OCI-LY7 (cell line): ENCODE results near the gene PTX4. TPM values are rescaled to one million over a fixed set of nuclear protein-coding genes. Genes with fewer than 3 reads are reported as not detected.

Experiments used
- Bru-seq: library from RNA; stranded (reverse); fragments of 400-500 nt; gene quantifications from one replicate; lab custom pipeline; 2021; lab: Mats Ljungman, UMichigan
- BruChase-seq, 2 experiments: library from RNA; stranded (reverse); fragments of 400-500 nt; gene quantifications; one replicate each; lab custom pipeline; 2021; lab: Mats Ljungman, UMichigan
- BruUV-seq: library from RNA; stranded (reverse); fragments of 400-500 nt; replicated peaks from 2 replicates; lab custom pipeline; 2021; lab: Mats Ljungman, UMichigan
- CTCF ChIA-PET: fragments of 300-600 bp; sonication (Branson Sonifier 250); formaldehyde crosslinking; loops from one replicate; lab custom pipeline; 2022; ENCODE audit warnings: antibody characterized with exemption; ENCODE audit not compliant: unreplicated experiment; lab: Charles Lee
- POLR2A ChIA-PET: fragments of 300-600 bp; sonication (Branson Sonifier 250); formaldehyde crosslinking; loops from one replicate; lab custom pipeline; 2022; ENCODE audit warnings: antibody characterized with exemption; lab: Charles Lee
- DNase-seq: peaks from one replicate; pipeline ENCODE4 v3.0.0-alpha.2; 2015; ENCODE audit warnings: low spot score
- H2AFZ ChIP-seq: fragments of 200-600 bp; sonication (generic), shearing (Covaris generic); 2 replicates; pipeline ENCODE4 v1.6.1; 2014; ENCODE audit warnings: mild to moderate bottlenecking, antibody characterized with exemption, low read length, moderate library complexity
- H3K27ac ChIP-seq: fragments of 200-600 bp; sonication (generic); 2 replicates; pipeline ENCODE4 v1.5.1; 2014; ENCODE audit warnings: mixed run types, low read depth, mild to moderate bottlenecking, moderate library complexity, low read length, inconsistent platforms; ENCODE audit not compliant: poor library complexity, severe bottlenecking
- H3K36me3 ChIP-seq: fragments of 200-600 bp; sonication (generic); 2 replicates; pipeline ENCODE4 v1.6.1; 2014; ENCODE audit warnings: mild to moderate bottlenecking, antibody characterized with exemption, low read length, moderate library complexity, mixed read lengths; ENCODE audit not compliant: insufficient read depth
- H3K4me1 ChIP-seq: fragments of 200-600 bp; sonication (generic); 2 replicates; pipeline ENCODE4 v1.5.1; 2014; ENCODE audit warnings: mild to moderate bottlenecking, low read length; ENCODE audit not compliant: insufficient read depth, poor library complexity, severe bottlenecking
- H3K4me2 ChIP-seq: fragments of 200-600 bp; sonication (generic); 2 replicates; pipeline ENCODE4 v1.6.1; 2014; ENCODE audit warnings: mild to moderate bottlenecking, low read length
- H3K4me3 ChIP-seq: fragments of 200-600 bp; sonication (generic); 2 replicates; pipeline ENCODE4 v1.5.1; 2014; ENCODE audit warnings: mild to moderate bottlenecking, low read depth, low read length; ENCODE audit not compliant: poor library complexity, severe bottlenecking
- H3K79me2 ChIP-seq: fragments of 200-600 bp; sonication (generic); 2 replicates; pipeline ENCODE4 v1.6.1; 2016; ENCODE audit warnings: low read depth, mild to moderate bottlenecking, low read length, moderate library complexity, mixed read lengths; ENCODE audit not compliant: insufficient read depth
- H3K9me2 ChIP-seq: fragments of 200-600 bp; sonication (generic); 2 replicates; pipeline ENCODE4 v1.6.1; 2016; ENCODE audit warnings: mild to moderate bottlenecking, low read length, mixed read lengths; ENCODE audit not compliant: insufficient read depth
- H3K9me3 ChIP-seq: fragments of 200-600 bp; sonication (generic); 2 replicates; pipeline ENCODE4 v1.6.1; 2014; ENCODE audit warnings: mild to moderate bottlenecking, mixed run types, low read length, mixed read lengths
- H4K20me1 ChIP-seq: fragments of 200-600 bp; sonication (generic); 2 replicates; pipeline ENCODE4 v1.6.1; 2014; ENCODE audit warnings: mild to moderate bottlenecking, antibody characterized with exemption, low read length, moderate library complexity, mixed read lengths; ENCODE audit not compliant: insufficient read depth
- EZH2phosphoT487 ChIP-seq: fragments of 200-600 bp; sonication (generic); IDR thresholded peaks from 2 replicates; pipeline ENCODE4 v1.6.1; 2018; ENCODE audit warnings: low read depth, borderline replicate concordance, mild to moderate bottlenecking, mixed run types, antibody characterized with exemption, low read length, moderate library complexity, mixed read lengths
- intact Hi-C: fragments of 100-400 bp; cut with micrococcal nuclease; formaldehyde crosslinking; loops from one replicate; pipeline ENCODE4 v1.10.0; 2022; ENCODE audit not compliant: unreplicated experiment
- long read RNA-seq: library from polyadenylated mRNA; stranded (forward); transcript quantifications from one replicate; pipeline ENCODE4 v2.0.0, GENCODE V29; 2022
- total RNA-seq, 2 experiments: library from RNA; depleted of rRNA in 1 of 2; stranded (reverse); fragments of >200 nt in 1 of 2; shearing (Covaris generic) in 1 of 2; gene quantifications; 2 replicates each; pipeline ENCODE4 v1.2.3, GENCODE V29; 2014 to 2022
- TF ChIP-seq, protein P1 (sequence below): fragments of 200-600 bp; sonication (generic); conservative IDR thresholded peaks from 2 replicates; pipeline ENCODE4 v1.5.1; 2014; ENCODE audit warnings: mild to moderate bottlenecking, antibody characterized with exemption, low read length, moderate library complexity, mixed read lengths

The PTX4 gene, protein sequence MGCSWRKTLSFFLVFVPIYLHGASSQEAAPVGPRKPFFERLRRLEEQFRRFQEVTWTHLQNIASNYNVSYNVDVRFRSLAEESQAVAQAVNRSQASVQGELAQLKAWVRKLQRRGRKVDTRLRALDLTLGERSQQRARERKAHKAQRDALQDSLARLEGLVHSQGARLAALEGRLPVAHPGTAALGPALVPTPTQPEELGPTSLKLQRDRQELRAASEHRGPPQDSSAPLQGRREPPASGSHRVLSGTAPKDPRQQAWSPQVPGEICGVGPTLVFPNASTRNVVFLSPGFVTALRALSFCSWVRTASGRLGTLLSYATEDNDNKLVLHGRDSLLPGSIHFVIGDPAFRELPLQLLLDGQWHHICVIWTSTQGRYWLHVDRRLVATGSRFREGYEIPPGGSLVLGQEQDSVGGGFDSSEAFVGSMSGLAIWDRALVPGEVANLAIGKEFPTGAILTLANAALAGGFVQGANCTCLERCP
- total RNA-seq (2014; rRNA removed; shearing (Covaris generic)): not detected in 2 replicates
- not detected in 2 replicates for total RNA-seq (2022)
- percentile 8 among the genes with signal in this experiment for Bru-seq, nascent RNA
- BruChase-seq, experiment 1, labeled RNA remaining after a 6-hour chase: percentile 28 among the genes with signal in this experiment
- percentile 28 among the genes with signal in this experiment for BruChase-seq, experiment 2, labeled RNA remaining after a 2-hour chase
- long read RNA-seq: 0 reads

GRCh38 chr16:1488619-1489018, at the start of gene PTX4:
PTX4 (minus strand) TSS chr16:1488944; CDS start chr16:1488909, 35 bp downstream.
- DNase-seq: no peak
- Histone ChIP-seq H3K36me3 (no peaks in the 10 kb centered on the region), H3K79me2 (peaks cover 1% of the 10 kb centered on the region; the same call in 1 of the 2 replicates), H3K4me3 (no peak within 1 kb of the TSS), H2AFZ (no peak within 1 kb of the TSS), H4K20me1 (no peaks in the 10 kb centered on the region), H3K9me2 (no peaks in the 10 kb centered on the region), H3K4me2 (no peak within 1 kb of the TSS), H3K4me1 (peaks cover 7% of the 10 kb centered on the region), H3K27ac (no peak within 1 kb of the TSS), H3K9me3 (no peaks in the 10 kb centered on the region)
- ChIA-PET POLR2A (no interaction called here), CTCF (no interaction called here)
- BruUV-seq: no TSS peak
- no peak for TF ChIP-seq EZH2phosphoT487
- TF ChIP-seq, protein P1, sequence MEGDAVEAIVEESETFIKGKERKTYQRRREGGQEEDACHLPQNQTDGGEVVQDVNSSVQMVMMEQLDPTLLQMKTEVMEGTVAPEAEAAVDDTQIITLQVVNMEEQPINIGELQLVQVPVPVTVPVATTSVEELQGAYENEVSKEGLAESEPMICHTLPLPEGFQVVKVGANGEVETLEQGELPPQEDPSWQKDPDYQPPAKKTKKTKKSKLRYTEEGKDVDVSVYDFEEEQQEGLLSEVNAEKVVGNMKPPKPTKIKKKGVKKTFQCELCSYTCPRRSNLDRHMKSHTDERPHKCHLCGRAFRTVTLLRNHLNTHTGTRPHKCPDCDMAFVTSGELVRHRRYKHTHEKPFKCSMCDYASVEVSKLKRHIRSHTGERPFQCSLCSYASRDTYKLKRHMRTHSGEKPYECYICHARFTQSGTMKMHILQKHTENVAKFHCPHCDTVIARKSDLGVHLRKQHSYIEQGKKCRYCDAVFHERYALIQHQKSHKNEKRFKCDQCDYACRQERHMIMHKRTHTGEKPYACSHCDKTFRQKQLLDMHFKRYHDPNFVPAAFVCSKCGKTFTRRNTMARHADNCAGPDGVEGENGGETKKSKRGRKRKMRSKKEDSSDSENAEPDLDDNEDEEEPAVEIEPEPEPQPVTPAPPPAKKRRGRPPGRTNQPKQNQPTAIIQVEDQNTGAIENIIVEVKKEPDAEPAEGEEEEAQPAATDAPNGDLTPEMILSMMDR: no peak
- intact Hi-C loops: no loop called here

DNA sequence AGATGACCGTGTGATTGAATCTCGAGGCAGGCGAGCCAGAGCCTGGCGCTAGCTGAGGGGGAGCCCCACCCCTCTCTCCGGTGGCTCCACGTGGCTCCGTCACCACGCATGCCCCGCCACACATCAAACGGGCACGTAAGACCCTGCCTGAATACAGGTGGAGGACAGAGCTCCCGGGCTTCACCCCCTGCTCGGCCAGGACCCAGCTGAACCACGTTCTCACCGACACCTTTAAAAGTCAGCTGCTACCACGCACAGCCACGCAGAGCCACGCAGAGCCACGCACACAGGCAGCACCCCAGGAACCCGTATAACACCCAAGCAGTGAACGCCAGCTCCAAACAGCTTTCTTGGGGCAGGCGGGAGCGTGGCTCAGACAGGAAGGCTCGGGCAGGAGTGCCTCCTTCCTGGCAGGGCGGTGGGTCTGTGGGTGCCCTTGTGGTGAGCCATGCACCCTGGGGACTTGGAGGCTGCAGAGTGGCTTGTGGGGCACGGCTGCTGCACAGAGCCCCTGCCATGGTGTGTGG, 49.1 kb upstream of the PTX4 start:
- H3K9me2 ChIP-seq: no peaks in the 10 kb centered on the region
- no peak overlapping the region for H3K4me2 ChIP-seq
- no peaks in the 10 kb centered on the region for H3K79me2 ChIP-seq
- H3K27ac ChIP-seq: no peak overlapping the region
- H2AFZ ChIP-seq: no peak overlapping the region
- no peaks in the 10 kb centered on the region for H4K20me1 ChIP-seq
- no peaks in the 10 kb centered on the region for H3K9me3 ChIP-seq
- H3K4me1 ChIP-seq: no peaks in the 10 kb centered on the region
- H3K4me3 ChIP-seq: no peak overlapping the region
- ChIA-PET POLR2A (no interaction called here), CTCF (no interaction called here)
- BruUV-seq: no TSS peak
- no peak for DNase-seq
- intact Hi-C loops: no loop called here
- no peak for TF ChIP-seq EZH2phosphoT487
- TF ChIP-seq, protein P1: no peak
- H3K36me3 ChIP-seq: no peaks in the 10 kb centered on the region
